ENCODE data around the gene CIDEC.

- TF ChIP-seq EZH2 (IDR thresholded peaks at IDR 0.05), result no peak
- no peak for TF ChIP-seq POLR2AphosphoS5 (IDR thresholded peaks at IDR 0.05; ENCODE audit: borderline replicate concordance, low read depth, low read length)
Observed at GRCh38 chr3:9817436-9817835, 62.6 kb downstream of the CIDEC start.
